ENCODE data around the gene COG6.
A peak's percentile ranks its signal among the peaks of the same experiment; 100 is the strongest.

The COG6 gene

GRCh38 chr13:39682310-39682709, 26.8 kb downstream of the COG6 start:
- no peak for DNase-seq (ENCODE audit: low spot score)

GRCh38 chr13:39682788-39683187, 27.3 kb downstream of the COG6 start:
- DNase-seq (ENCODE audit: low spot score): no peak

- DNase-seq (ENCODE audit: low spot score): peak; percentile 10
Measured at GRCh38 chr13:39684531-39685137, 29.2 kb downstream of the COG6 start.

GRCh38 chr13:39685652-39686051, 30.2 kb downstream of the COG6 start:
- DNase-seq (ENCODE audit: low spot score): no peak

- DNase-seq (ENCODE audit: low spot score): no peak
Measured at GRCh38 chr13:39688278-39688677, 32.8 kb downstream of the COG6 start.

- no peak for DNase-seq (ENCODE audit: low spot score)
Measured at GRCh38 chr13:39688699-39689405, 33.4 kb downstream of the COG6 start.

GRCh38 chr13:39692660-39693438, 37.4 kb downstream of the COG6 start:
- DNase-seq (ENCODE audit: low spot score): peak; percentile 5

- no peak for DNase-seq (ENCODE audit: low spot score)
Measured at GRCh38 chr13:39699274-39699673, 43.8 kb downstream of the COG6 start.

GRCh38 chr13:39712626-39713025, 57.2 kb downstream of the COG6 start:
- no peak for DNase-seq (ENCODE audit: low spot score)

- DNase-seq (ENCODE audit: low spot score): no peak
Measured at GRCh38 chr13:39729156-39729555, 73.7 kb downstream of the COG6 start.

GRCh38 chr13:39734952-39735351, 79.5 kb downstream of the COG6 start:
- no peak for DNase-seq (ENCODE audit: low spot score)

GRCh38 chr13:39737047-39737446, 81.6 kb downstream of the COG6 start:
- DNase-seq (ENCODE audit: low spot score): no peak

GRCh38 chr13:39740761-39741160, 85.3 kb downstream of the COG6 start:
- no peak for DNase-seq (ENCODE audit: low spot score)

GRCh38 chr13:39748961-39749360, 93.5 kb downstream of the COG6 start:
- no peak for DNase-seq (ENCODE audit: low spot score)

GRCh38 chr13:39749528-39749927, 94.1 kb downstream of the COG6 start:
- DNase-seq (ENCODE audit: low spot score): no peak

- DNase-seq (ENCODE audit: low spot score): no peak
Measured at GRCh38 chr13:39751805-39752204, 96.3 kb downstream of the COG6 start.

- DNase-seq (ENCODE audit: low spot score): no peak
Measured at GRCh38 chr13:39760521-39760920, 105.1 kb downstream of the COG6 start.

GRCh38 chr13:39765801-39766463, 110.5 kb downstream of the COG6 start:
- peak; percentile 21 for DNase-seq (ENCODE audit: low spot score)

GRCh38 chr13:39766464-39767158, 111.1 kb downstream of the COG6 start:
- DNase-seq (ENCODE audit: low spot score): no peak

- no peak for DNase-seq (ENCODE audit: low spot score)
Measured at GRCh38 chr13:39767791-39768517, 112.5 kb downstream of the COG6 start.

- DNase-seq (ENCODE audit: low spot score): no peak
Measured at GRCh38 chr13:39768962-39769361, 113.5 kb downstream of the COG6 start.

Measured in AG20443 (cell line).